SK-N-SH (cell line): ENCODE results near the gene HILPDA. TPM values are rescaled to one million over a fixed set of nuclear protein-coding genes. Genes with fewer than 3 reads are reported as not detected.

Source experiments
- CTCF ChIA-PET: fragments of 300-600, 350-600 bp; formaldehyde crosslinking; extraction: SDS; loops from one replicate; lab custom pipeline; 2021; lab: Yijun Ruan, JAX
- POLR2A ChIA-PET: fragments of 350-600 bp; sonication (Branson Sonifier 250); formaldehyde crosslinking; extraction: SDS; loops from one replicate; lab custom pipeline; 2020; ENCODE audit warnings: antibody characterized with exemption, inconsistent platforms; lab: Yijun Ruan, JAX
- DNase-seq: peaks from one replicate; pipeline ENCODE4 v3.0.0; 2012
- H2AFZ ChIP-seq: fragments of 200-600 bp; sonication (generic); 2 replicates; pipeline ENCODE4 v1.8.1; 2016; ENCODE audit warnings: antibody characterized with exemption, mild to moderate bottlenecking, low read depth
- H3F3A ChIP-seq: fragments of 200-600 bp; sonication (generic); replicated peaks from 2 replicates; pipeline ENCODE3; 2016; ENCODE audit warnings: antibody characterized with exemption, mild to moderate bottlenecking; ENCODE audit not compliant: insufficient read depth
- H3K27ac ChIP-seq, 2 experiments: fragments of 200-500 bp in 1 of 2; fragments of 200-600 bp in 1 of 2; sonication (Bioruptor generic) in 1 of 2; sonication (generic), shearing (Covaris generic) in 1 of 2; 2 replicates each; pipeline versions ENCODE4 v1.5.1 to v1.6.1; 2014 to 2016; ENCODE audit warnings: low read depth in 2 of 2, inconsistent platforms in 1 of 2, low read length in 1 of 2, mild to moderate bottlenecking in 1 of 2, mixed read lengths in 1 of 2
- H3K27me3 ChIP-seq: fragments of 200-600 bp; sonication (generic), shearing (Covaris generic); 2 replicates; pipeline ENCODE4 v1.6.1; 2016; ENCODE audit warnings: mixed run types; ENCODE audit not compliant: insufficient read depth
- H3K36me3 ChIP-seq, 2 experiments: fragments of 200-500 bp in 1 of 2; fragments of 200-600 bp in 1 of 2; sonication (Bioruptor generic) in 1 of 2; sonication (generic) in 1 of 2; replicated peaks in 1 of 2; 2 replicates each; pipeline versions ENCODE3 to v1.5.1; 2014 to 2016; ENCODE audit warnings: low read length in 1 of 2, mild to moderate bottlenecking in 1 of 2; ENCODE audit not compliant: insufficient read depth in 2 of 2, control insufficient read depth in 1 of 2
- H3K4me1 ChIP-seq, 2 experiments: fragments of 200-500 bp in 1 of 2; fragments of 200-600 bp in 1 of 2; sonication (Bioruptor generic) in 1 of 2; sonication (generic), shearing (Covaris generic) in 1 of 2; 2 replicates each; pipeline versions ENCODE4 v1.5.1 to v1.6.1; 2014 to 2016; ENCODE audit warnings: low read depth in 1 of 2, low read length in 1 of 2, mixed run types in 1 of 2; ENCODE audit not compliant: insufficient read depth in 2 of 2, control insufficient read depth in 1 of 2
- H3K4me2 ChIP-seq: fragments of 200-600 bp; sonication (generic), shearing (Covaris generic); 2 replicates; pipeline ENCODE4 v1.6.1; 2017; ENCODE audit warnings: mixed run types
- H3K4me3 ChIP-seq, 2 experiments: fragments of 200-500 bp in 1 of 2; fragments of 200-600 bp in 1 of 2; sonication (Bioruptor generic) in 1 of 2; sonication (generic), shearing (Covaris generic) in 1 of 2; 2 replicates each; pipeline versions ENCODE4 v1.5.1 to v1.8.1; 2014 to 2016; ENCODE audit warnings: low read depth in 2 of 2, inconsistent platforms in 1 of 2, low read length in 1 of 2, mild to moderate bottlenecking in 1 of 2, mixed read lengths in 1 of 2, moderate library complexity in 1 of 2
- H3K79me2 ChIP-seq: fragments of 200-600 bp; sonication (generic); 2 replicates; pipeline ENCODE4 v1.8.1; 2017; ENCODE audit warnings: mild to moderate bottlenecking; ENCODE audit not compliant: insufficient read depth
- H3K9ac ChIP-seq: fragments of 200-600 bp; sonication (generic); 2 replicates; pipeline ENCODE4 v1.6.1; 2017; ENCODE audit warnings: mixed run types
- H3K9me2 ChIP-seq: fragments of 200-600 bp; sonication (generic); 2 replicates; pipeline ENCODE4 v1.6.1; 2017; ENCODE audit warnings: mixed run types
- H3K9me3 ChIP-seq: fragments of 200-600 bp; sonication (generic); 2 replicates; pipeline ENCODE4 v1.6.1; 2017; ENCODE audit warnings: mixed run types, mild to moderate bottlenecking, moderate library complexity
- H4K20me1 ChIP-seq: fragments of 200-600 bp; sonication (generic); 2 replicates; pipeline ENCODE4 v1.6.1; 2017; ENCODE audit warnings: mild to moderate bottlenecking, mixed run types; ENCODE audit not compliant: insufficient read depth
- CHD2 ChIP-seq: fragments of 150-350 bp; IDR thresholded peaks from 2 replicates; pipeline ENCODE4 v1.6.1; 2018; ENCODE audit warnings: low read length; ENCODE audit not compliant: partially characterized antibody
- EP300 ChIP-seq, 2 experiments: IDR thresholded peaks; 2 replicates each; pipeline versions ENCODE4 v1.4.0 to v1.6.1; 2012; ENCODE audit warnings: borderline replicate concordance in 1 of 2, low read depth in 1 of 2, low read length in 1 of 2
- EZH2phosphoT487 ChIP-seq: fragments of 200-600 bp; sonication (generic); IDR thresholded peaks from 2 replicates; pipeline ENCODE4 v1.6.1; 2017; ENCODE audit warnings: low read depth, mixed run types, mild to moderate bottlenecking, antibody characterized with exemption, moderate library complexity, borderline replicate concordance
- FOSL2 ChIP-seq: IDR thresholded peaks from 2 replicates; pipeline ENCODE4 v1.4.0; 2012; ENCODE audit warnings: low read depth, mild to moderate bottlenecking, moderate library complexity, borderline replicate concordance
- FOXJ3 ChIP-seq: sonication (generic); formaldehyde crosslinking; IDR thresholded peaks from 2 replicates; pipeline ENCODE4 v1.5.1; 2020; ENCODE audit warnings: mild to moderate bottlenecking, missing genetic modification reagents
- FOXM1 ChIP-seq: IDR thresholded peaks from 2 replicates; pipeline ENCODE4 v1.4.0; 2012; ENCODE audit warnings: low read depth, mild to moderate bottlenecking
- GATA2 ChIP-seq: sonication (generic); formaldehyde crosslinking; IDR thresholded peaks from 2 replicates; pipeline ENCODE4 v1.5.0; 2020; ENCODE audit warnings: mild to moderate bottlenecking, missing genetic modification reagents
- IRF3 ChIP-seq: fragments of 150-350 bp; IDR thresholded peaks from 2 replicates; pipeline ENCODE4 v1.6.1; 2016; ENCODE audit warnings: mild to moderate bottlenecking, low read depth, low read length
- JUND ChIP-seq: IDR thresholded peaks from 2 replicates; pipeline ENCODE4 v1.4.0; 2012
- POLR2AphosphoS5 ChIP-seq: IDR thresholded peaks from 2 replicates; pipeline ENCODE4 v1.6.1; 2012; ENCODE audit warnings: low read depth, low read length
- RCOR1 ChIP-seq: fragments of 150-350 bp; IDR thresholded peaks from 2 replicates; pipeline ENCODE4 v1.6.1; 2017; ENCODE audit warnings: antibody characterized with exemption, low read length
- RFX5 ChIP-seq: IDR thresholded peaks from 2 replicates; pipeline ENCODE4 v1.6.1; 2012; ENCODE audit warnings: mild to moderate bottlenecking, improper control_type of control experiment, low read length
- RXRA ChIP-seq: IDR thresholded peaks from 2 replicates; pipeline ENCODE4 v1.4.0; 2012; ENCODE audit warnings: low read depth, mild to moderate bottlenecking, borderline replicate concordance
- SIN3A ChIP-seq: IDR thresholded peaks from 2 replicates; pipeline ENCODE4 v1.6.1; 2012; ENCODE audit warnings: low read depth, mild to moderate bottlenecking, low read length, moderate library complexity, borderline replicate concordance
- SMC3 ChIP-seq: IDR thresholded peaks from 2 replicates; pipeline ENCODE4 v1.6.1; 2012; ENCODE audit warnings: low read depth, low read length, improper control_type of control experiment
- TAF1 ChIP-seq: IDR thresholded peaks from 2 replicates; pipeline ENCODE4 v1.6.1; 2012; ENCODE audit warnings: low read depth, mild to moderate bottlenecking, low read length, moderate library complexity, borderline replicate concordance
- TEAD4 ChIP-seq: IDR thresholded peaks from 2 replicates; pipeline ENCODE4 v1.4.0; 2012; ENCODE audit warnings: mild to moderate bottlenecking, borderline replicate concordance; ENCODE audit not compliant: insufficient read depth
- USF1 ChIP-seq: IDR thresholded peaks from 2 replicates; pipeline ENCODE4 v1.4.0; 2012; ENCODE audit warnings: low read depth, borderline replicate concordance
- USF2 ChIP-seq: fragments of 150-350 bp; IDR thresholded peaks from 2 replicates; pipeline ENCODE4 v1.6.1; 2017; ENCODE audit warnings: antibody characterized with exemption, low read length, low read depth, borderline replicate concordance
- WGBS: methylation state at CpG from one replicate; pipeline ENCODE4 v1.1.6; 2017; ENCODE audit warnings: low lambda C conversion rate; 5-methylcytosine and 5-hydroxymethylcytosine counted together
- polyA plus RNA-seq, 3 experiments: library from polyadenylated mRNA; depleted of rRNA; stranded (reverse); fragments of >200 nt; gene quantifications; 2 replicates each; pipeline ENCODE4 v1.2.3, GENCODE V29; 2012

Gene HILPDA
- polyA plus RNA-seq, 1 of the 3 experiments (the other 2 are of a cell fraction): 24.0 TPM

- peak; percentile 5; the same call in 1 of the 2 replicates for TF ChIP-seq JUND
- TF ChIP-seq TEAD4: no peak
- 0 out of 2 replicates have a peak, but pooled peaks have one; percentile 6 for TF ChIP-seq GATA2 (CRISPR knock-in tag)
- no peak for TF ChIP-seq FOXM1
- TF ChIP-seq FOSL2: peak; percentile 35; the same call in 1 of the 2 replicates
- no peak for TF ChIP-seq USF2
- TF ChIP-seq EZH2phosphoT487: no peak
- no peak for TF ChIP-seq IRF3
- TF ChIP-seq EP300 (IDR thresholded peaks at IDR 0.05; ENCODE audit: borderline replicate concordance in 1 of 2, low read depth in 1 of 2, low read length in 1 of 2): peak in 1 of 2 experiments; percentile 20; a peak in 1 of 4 replicates
- peak; percentile 24 for TF ChIP-seq RCOR1
These were observed at the start of gene HILPDA (continued) for GRCh38 chr7:128455543-128456254.

- H3K4me2 ChIP-seq: peak overlapping the region; percentile 49; the same call in 1 of the 2 replicates
These were observed 49.1 kb upstream of the HILPDA start for GRCh38 chr7:128406314-128407232.

More at GRCh38 chr7:128406314-128407232, 49.1 kb upstream of the HILPDA start:
- peaks cover 14% of the 10 kb centered on the region; the same call in 1 of the 2 replicates for H4K20me1 ChIP-seq
- TF ChIP-seq POLR2AphosphoS5 (no peak), RCOR1 (no peak), USF1 (no peak), RFX5 (no peak), EZH2phosphoT487 (no peak), RXRA (no peak), SIN3A (no peak), IRF3 (no peak), SMC3 (no peak), CHD2 (no peak), FOXJ3 (CRISPR knock-in tag) (no peak), TAF1 (no peak)
- peaks cover 32% of the 10 kb centered on the region for H3F3A ChIP-seq
- H3K27ac ChIP-seq: no peak overlapping the region
- no peaks in the 10 kb centered on the region for H3K9me2 ChIP-seq
- WGBS: 63% methylated on average over 17 of the region's 17 CpGs
- peak; percentile 44 for DNase-seq
- H3K36me3 ChIP-seq: peaks cover 8 to 11% of the 10 kb centered on the region in 2 experiments
- H3K27me3 ChIP-seq: no peaks in the 10 kb centered on the region
- no peak overlapping the region; the same call in 1 of the 2 replicates for H3K9ac ChIP-seq
- peak overlapping the region in 1 of 2 experiments; percentile 87; a peak in 2 of 4 replicates for H3K4me3 ChIP-seq
- POLR2A ChIA-PET: interaction anchor here (0.7 to 1.2 kb wide), 2 partner anchors 19 to 62 kb away, joined by 4 read pairs; no protein-coding TSS in a partner anchor
- H3K79me2 ChIP-seq: peaks cover 22% of the 10 kb centered on the region
- no peaks in the 10 kb centered on the region for H3K9me3 ChIP-seq
- CTCF ChIA-PET: interaction anchor here (0.6 to 50.3 kb wide), 7 partner anchors 10 to 477 kb away, joined by 3 to 1901 read pairs (median 29); partner anchors contain the start of genes HILPDA, IMPDH1 and RBM28
- H2AFZ ChIP-seq: no peak overlapping the region
- H3K4me1 ChIP-seq: peaks cover 27 to 36% of the 10 kb centered on the region in 2 experiments; a peak in 2 of 4 replicates
